Right ventricle myocardium inferior (tissue), 1 donor: Measurements from ENCODE around the gene SAE1. TPM values are rescaled to one million over a fixed set of nuclear protein-coding genes. Genes with fewer than 3 reads are reported as not detected.
"Not testable (repeated sequence)": the region's sequence is repeated elsewhere in the genome, so short reads cannot be mapped to it uniquely, and the experiment has no call there.

ENCODE experiments used
- ATAC-seq: fragments of 200-7000 bp; cut with Tn5 transposase; one replicate; pipeline ENCODE4 v1.9.1; 2020; ENCODE audit warnings: mild to moderate bottlenecking, moderate library complexity
- DNase-seq: peaks from one replicate; pipeline ENCODE4 v3.0.0; 2021; ENCODE audit errors: missing footprints
- intact Hi-C: fragments of 100-400 bp; cut with DNase I; formaldehyde crosslinking; loops from one replicate; pipeline ENCODE4 v1.11.0; 2022
- microRNA-seq: library from miRNA; unstranded; fragments of <30 nt; microRNA quantifications from one replicate; pipeline ENCODE4 v1.2.0, GENCODE V29; 2020
- total RNA-seq: library from RNA; stranded (reverse); fragmentation: NEBNext Ultra II Directional; extraction: Animal tissue kit (Norgen Biotek cat#: 25700); gene quantifications from one replicate; pipeline ENCODE4 v1.2.1, GENCODE V29; 2021
- donor health status: DM: no; HTN: yes; CAD: no; lungs with severe emphysema.

SAE1 gene
- total RNA-seq, 1 donor from 2014 or later = 45.1 TPM

GRCh38 chr19:47243776-47244547, 113.3 kb downstream of the SAE1 start:
- ATAC-seq = peak; percentile 96
- intact Hi-C loops = loop anchor here (1.0 to 2.0 kb wide), 3 partner anchors 17 to 94 kb away; no protein-coding TSS in a partner anchor
- DNase-seq = peak; percentile 96

- intact Hi-C loops = no loop called here
- peak; percentile 93 for DNase-seq
- no peak for ATAC-seq
Measured at GRCh38 chr19:47247308-47247990, 116.8 kb downstream of the SAE1 start.

DNA sequence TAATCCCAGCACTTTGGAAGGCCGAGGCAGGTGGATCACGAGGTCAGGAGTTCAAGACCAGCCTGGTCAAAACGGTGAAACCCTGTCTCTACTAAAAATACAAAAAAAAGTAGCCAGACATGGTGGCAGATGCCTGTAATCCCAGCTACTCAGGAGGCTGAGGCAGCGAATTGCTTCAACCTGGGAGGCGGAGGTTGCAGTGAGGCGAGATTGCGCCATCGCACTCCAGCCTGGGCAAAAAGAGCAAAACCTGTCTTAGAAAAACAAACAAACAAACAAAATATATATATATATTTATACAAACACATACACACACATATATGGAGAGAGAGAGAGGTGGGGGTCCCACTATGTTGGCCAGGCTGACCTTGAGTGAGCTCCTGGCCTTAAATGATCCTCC, 122.4 kb downstream of the SAE1 start:
- peak; percentile 13 for DNase-seq
- ATAC-seq, intact Hi-C loops: not testable (repeated sequence)

GRCh38 chr19:47253467-47253881, 122.8 kb downstream of the SAE1 start:
- DNase-seq (no peak), ATAC-seq (no peak)
- intact Hi-C loops = no loop called here

- intact Hi-C loops = no loop called here
- ATAC-seq (no peak), DNase-seq (peak; percentile 39)
Measured at GRCh38 chr19:47253970-47254369, 123.3 kb downstream of the SAE1 start.

- intact Hi-C loops = loop anchor here (2.0 kb wide), 1 partner anchor 395 kb away; the partner anchor contains the start of gene ARHGAP35
- peak; percentile 66 for ATAC-seq
- DNase-seq = peak; percentile 98
Measured at GRCh38 chr19:47255879-47256692, 125.5 kb downstream of the SAE1 start, which contains the start of gene CCDC9. TSS of gene CCDC9 (plus strand) at chr19:47256525. CDS start at chr19:47258401, 1,876 bp downstream.

DNA sequence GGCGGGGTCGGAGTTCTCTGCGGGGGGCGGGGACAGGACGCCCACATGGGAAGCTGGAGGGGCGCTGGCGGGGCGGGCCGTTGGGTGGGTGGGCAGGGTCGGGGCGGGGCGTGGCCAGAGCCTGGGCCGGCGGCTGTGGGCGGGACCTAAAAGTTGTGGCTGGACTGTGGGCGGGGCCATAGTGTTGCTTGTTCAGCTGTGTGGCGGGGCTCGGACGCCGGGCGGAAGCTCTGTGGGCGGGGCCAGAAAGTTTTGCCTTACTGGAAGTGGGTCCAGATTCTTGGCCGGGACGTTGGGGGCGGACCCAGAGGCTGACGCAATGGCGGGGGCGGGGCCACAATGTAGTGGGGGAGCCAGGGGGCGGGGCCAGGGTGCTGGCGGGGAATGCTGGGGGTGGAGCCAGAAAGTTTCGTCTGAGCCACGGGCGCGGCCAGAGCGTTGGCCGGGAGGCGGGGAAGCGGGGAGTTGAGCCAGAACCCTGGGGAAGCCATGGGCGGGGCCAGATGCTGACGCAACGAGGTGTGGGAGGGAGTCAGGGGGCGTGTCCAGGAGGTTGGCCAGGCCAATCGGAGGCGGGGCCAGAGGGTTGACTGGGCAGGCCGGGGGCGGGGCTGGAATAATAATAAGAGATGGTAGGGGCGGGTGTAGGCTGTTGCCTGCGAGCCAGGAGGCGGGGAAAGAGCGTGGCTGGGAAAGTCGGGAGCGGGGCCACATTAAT, 126.2 kb downstream of the SAE1 start:
- ATAC-seq (peak; percentile 87), DNase-seq (peak; percentile 100)
- intact Hi-C loops = loop anchor here (1.0 to 2.0 kb wide), 2 partner anchors 17 to 396 kb away; partner anchors contain the start of genes ARHGAP35 and INAFM1

- intact Hi-C loops = loop anchor here (1.0 to 2.0 kb wide), 2 partner anchors 17 to 397 kb away; partner anchors contain the start of genes ARHGAP35 and INAFM1
- DNase-seq = no peak
- ATAC-seq = peak; percentile 49
Measured at GRCh38 chr19:47257411-47258169, 127.0 kb downstream of the SAE1 start.

GRCh38 chr19:47258434-47258833, 127.8 kb downstream of the SAE1 start:
- intact Hi-C loops = no loop called here
- no peak for DNase-seq
- ATAC-seq = no peak

- no peak for ATAC-seq
- no peak for DNase-seq
- intact Hi-C loops = no loop called here
Measured at GRCh38 chr19:47258895-47259555, 128.4 kb downstream of the SAE1 start.

Small RNA genes lying within 50 kb of the gene (microRNA-seq; reads per million reads assigned to microRNA genes)
- gene MIR3190 (not detected), gene MIR3191 (not detected)

Other genes starting within 250 kb of the SAE1 start
- gene NPAS1, start 111.0 kb upstream of the SAE1 start, total RNA-seq = not detected
- gene TMEM160, start 82.2 kb upstream of the SAE1 start, total RNA-seq = 27.7 TPM
- gene ZC3H4, start 17.1 kb upstream of the SAE1 start, total RNA-seq = 20.5 TPM
- gene BBC3, start 100.4 kb downstream of the SAE1 start, total RNA-seq = 5.0 TPM
- gene CCDC9, start 125.7 kb downstream of the SAE1 start, total RNA-seq = 21.2 TPM
- 11.2 TPM for gene INAFM1, start 144.1 kb downstream of the SAE1 start, total RNA-seq
- 5.0 TPM for gene C5AR1, start 179.0 kb downstream of the SAE1 start, total RNA-seq
- 0.95 TPM for gene C5AR2, start 201.3 kb downstream of the SAE1 start, total RNA-seq
- 8.0 TPM for gene DHX34, start 218.5 kb downstream of the SAE1 start, total RNA-seq